ENCODE measurements around the gene PYGL. TPM values are rescaled to one million over a fixed set of nuclear protein-coding genes. Genes with fewer than 3 reads are reported as not detected.

PYGL gene
- total and polyA plus RNA-seq, 2 donors (not counting 3 experiments of a cell fraction or from before 2014, with no cell fraction given), result 15.1 to 45.7 TPM

DNA sequence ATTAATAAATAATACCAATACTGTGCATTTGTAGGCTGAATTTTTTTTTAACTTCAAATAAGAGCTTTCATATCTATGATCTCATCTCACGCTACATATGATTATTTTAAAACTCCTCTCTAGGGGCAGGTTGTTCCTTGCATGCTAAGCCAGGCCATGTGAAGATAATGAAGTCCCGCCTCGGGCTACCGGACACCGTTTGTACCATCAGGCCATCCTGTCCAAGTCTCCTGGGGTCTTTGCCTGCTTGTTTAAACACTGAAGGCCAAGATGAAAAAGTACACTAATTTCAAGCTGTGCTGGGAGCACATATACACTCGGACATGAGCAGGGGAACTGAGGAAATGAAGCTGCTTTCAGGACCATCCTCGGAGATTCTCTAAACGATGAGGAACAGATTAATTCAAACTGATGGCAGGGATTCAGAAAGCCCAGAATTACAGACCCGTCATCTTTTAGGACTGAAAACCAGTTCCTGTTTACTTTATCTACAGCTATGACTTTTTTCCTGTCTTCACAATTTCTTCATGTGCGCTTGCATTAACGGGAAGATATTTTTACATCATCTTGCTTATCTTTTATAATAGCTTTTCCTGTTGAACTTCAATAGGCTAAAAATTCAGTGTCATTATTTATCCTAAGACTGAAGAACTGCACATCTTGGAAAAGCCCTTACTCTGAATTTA, 78.7 kb downstream of the PYGL start:
- peak overlapping the region; percentile 13 for H2AFZ ChIP-seq (ENCODE audit: low read depth, low read length)
- H3K27ac ChIP-seq (ENCODE audit: insufficient read depth, low read depth, low read length), result no peak overlapping the region
- no peak overlapping the region for H3K4me3 ChIP-seq (replicated peaks in 1 of 3; ENCODE audit: insufficient read depth in 1 of 3, low read depth in 1 of 3, low read length in 3 of 3)
- FAIRE-seq (peak; percentile 55), DNase-seq (ENCODE audit: low read depth, low spot score) (peak; percentile 3)
- CTCF ChIA-PET, result interaction anchor here (1.3 to 1.5 kb wide), 2 partner anchors 10 to 90 kb away, joined by 5 to 6 read pairs; no protein-coding TSS in a partner anchor
- peak overlapping the region; percentile 62 for H3K4me2 ChIP-seq (ENCODE audit: insufficient read depth, low read length)
- no peaks in the 10 kb centered on the region for H3K79me2 ChIP-seq (ENCODE audit: control insufficient read depth, insufficient read depth, low read length)
- no peaks in the 10 kb centered on the region for H3K9me1 ChIP-seq (replicated peaks; ENCODE audit: control insufficient read depth, extremely low read depth, insufficient read depth, low read length)
- H3K4me1 ChIP-seq (ENCODE audit: control insufficient read depth, extremely low read depth, insufficient read depth, low read length), result peaks cover 10% of the 10 kb centered on the region
- no peaks in the 10 kb centered on the region for H4K20me1 ChIP-seq (replicated peaks; ENCODE audit: control insufficient read depth, extremely low read depth, insufficient read depth, low read length)
- BruUV-seq (replicated peaks), result no TSS peak
- peaks cover 8 to 12% of the 10 kb centered on the region in 2 experiments for H3K27me3 ChIP-seq (ENCODE audit: control insufficient read depth in 2 of 2, insufficient read depth in 2 of 2, low read length in 2 of 2)
- H3K36me3 ChIP-seq (ENCODE audit: control insufficient read depth in 2 of 2, extremely low read depth in 1 of 2, insufficient read depth in 2 of 2, low read length in 2 of 2), result no peaks in the 10 kb centered on the region
- H3K9me3 ChIP-seq (replicated peaks; ENCODE audit: control insufficient read depth, insufficient read depth, low read length), result no peaks in the 10 kb centered on the region
- no peak overlapping the region for H3K9ac ChIP-seq (replicated peaks; ENCODE audit: extremely low read depth, insufficient read depth, low read length)
- intact Hi-C loops (cut with micrococcal nuclease) (no loop called here), dilution Hi-C loops (cut with MboI; ENCODE audit: extremely low pct_ligation_motif_present, low sequenced_read_pairs) (no loop called here)
- POLR2A ChIA-PET, result no interaction called here
- TF ChIP-seq FOS (IDR thresholded peaks at IDR 0.05; ENCODE audit: borderline replicate concordance, insufficient read depth, low read length) (no peak), JUN (IDR thresholded peaks at IDR 0.05; ENCODE audit: borderline replicate concordance, insufficient read depth, insufficient read length, low read depth) (no peak), GATA2 (IDR thresholded peaks at IDR 0.05; ENCODE audit: insufficient read depth, insufficient read length, low read depth, low read length) (peak; percentile 20), POLR2AphosphoS5 (IDR thresholded peaks at IDR 0.05; ENCODE audit: insufficient read depth, low read depth, low read length) (no peak), POLR2A (IDR thresholded peaks at IDR 0.05; ENCODE audit: low read depth, low read length) (no peak), MYC (IDR thresholded peaks at IDR 0.05; ENCODE audit: low read depth, low read length) (no peak), EZH2 (IDR thresholded peaks at IDR 0.05; ENCODE audit: borderline replicate concordance, low read depth, low read length, severe bottlenecking) (no peak), CTCF (IDR thresholded peaks at IDR 0.05; ENCODE audit: extremely low read depth in 1 of 2, insufficient read depth in 1 of 2, low read depth in 1 of 2, low read length in 2 of 2) (no peak)
- TF ChIP-seq, protein P1, sequence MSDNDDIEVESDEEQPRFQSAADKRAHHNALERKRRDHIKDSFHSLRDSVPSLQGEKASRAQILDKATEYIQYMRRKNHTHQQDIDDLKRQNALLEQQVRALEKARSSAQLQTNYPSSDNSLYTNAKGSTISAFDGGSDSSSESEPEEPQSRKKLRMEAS (IDR thresholded peaks at IDR 0.05; ENCODE audit: insufficient read depth, insufficient read length), result no peak
